ENCODE measurements around the gene CNDP2. TPM values are rescaled to one million over a fixed set of nuclear protein-coding genes. Genes with fewer than 3 reads are reported as not detected.

Gene CNDP2
- total RNA-seq, 2 experiments from 2014 or later, result 201 to 207 TPM

DNA sequence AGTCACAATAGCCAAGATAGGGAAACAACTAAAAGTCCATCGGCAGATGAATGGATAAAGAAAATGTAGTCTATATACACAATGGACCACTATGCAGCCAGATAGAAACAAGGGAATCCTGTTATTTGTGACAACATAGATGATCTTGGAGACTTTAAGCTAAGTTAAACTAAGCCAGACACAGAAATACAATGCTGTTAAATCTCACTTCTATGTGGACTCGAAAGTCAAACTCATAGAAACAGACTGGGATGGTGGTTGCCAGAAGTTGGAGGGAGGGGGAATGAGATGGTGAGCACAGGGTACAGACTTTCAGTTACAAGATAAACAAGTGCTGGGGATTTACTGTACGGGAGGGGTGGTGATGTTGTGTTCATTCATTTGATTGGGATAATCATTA lies 32.8 kb downstream of the CNDP2 start:
- no peak for DNase-seq
- H3K9me3 Mint-ChIP-seq, result no peaks in the 10 kb centered on the region
- peaks cover 4% of the 10 kb centered on the region for H3K27me3 Mint-ChIP-seq
- H3K4me1 Mint-ChIP-seq, result no peaks in the 10 kb centered on the region
- peaks cover 5% of the 10 kb centered on the region for H3K36me3 Mint-ChIP-seq
- H3K27ac Mint-ChIP-seq, result no peak overlapping the region
- no peak overlapping the region for H3K4me3 Mint-ChIP-seq

DNA sequence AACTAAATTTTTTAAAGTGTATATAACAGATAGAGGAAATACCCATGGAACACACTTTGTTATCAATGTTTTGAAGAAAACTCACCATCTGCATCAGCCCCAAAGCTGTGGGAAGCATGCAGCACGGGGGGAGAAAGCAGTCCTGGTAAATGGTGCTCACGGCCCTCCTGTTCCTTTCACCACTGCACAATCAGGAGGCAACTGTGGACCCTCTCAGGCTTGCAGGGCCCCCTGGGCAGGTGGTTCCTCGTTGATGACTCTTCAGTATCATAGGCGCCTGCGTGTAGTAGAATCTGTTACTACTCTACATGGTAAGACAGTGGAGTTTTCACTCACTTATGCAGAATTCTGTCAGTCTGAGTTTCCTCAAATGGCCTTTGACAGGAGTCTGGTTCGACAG lies 33.2 kb downstream of the CNDP2 start:
- no peak overlapping the region for H3K27ac Mint-ChIP-seq
- H3K36me3 Mint-ChIP-seq, result peaks cover 1% of the 10 kb centered on the region
- H3K4me3 Mint-ChIP-seq, result no peak overlapping the region
- H3K27me3 Mint-ChIP-seq, result peaks cover 4% of the 10 kb centered on the region
- H3K9me3 Mint-ChIP-seq, result no peaks in the 10 kb centered on the region
- no peak for DNase-seq
- H3K4me1 Mint-ChIP-seq, result no peaks in the 10 kb centered on the region

DNA sequence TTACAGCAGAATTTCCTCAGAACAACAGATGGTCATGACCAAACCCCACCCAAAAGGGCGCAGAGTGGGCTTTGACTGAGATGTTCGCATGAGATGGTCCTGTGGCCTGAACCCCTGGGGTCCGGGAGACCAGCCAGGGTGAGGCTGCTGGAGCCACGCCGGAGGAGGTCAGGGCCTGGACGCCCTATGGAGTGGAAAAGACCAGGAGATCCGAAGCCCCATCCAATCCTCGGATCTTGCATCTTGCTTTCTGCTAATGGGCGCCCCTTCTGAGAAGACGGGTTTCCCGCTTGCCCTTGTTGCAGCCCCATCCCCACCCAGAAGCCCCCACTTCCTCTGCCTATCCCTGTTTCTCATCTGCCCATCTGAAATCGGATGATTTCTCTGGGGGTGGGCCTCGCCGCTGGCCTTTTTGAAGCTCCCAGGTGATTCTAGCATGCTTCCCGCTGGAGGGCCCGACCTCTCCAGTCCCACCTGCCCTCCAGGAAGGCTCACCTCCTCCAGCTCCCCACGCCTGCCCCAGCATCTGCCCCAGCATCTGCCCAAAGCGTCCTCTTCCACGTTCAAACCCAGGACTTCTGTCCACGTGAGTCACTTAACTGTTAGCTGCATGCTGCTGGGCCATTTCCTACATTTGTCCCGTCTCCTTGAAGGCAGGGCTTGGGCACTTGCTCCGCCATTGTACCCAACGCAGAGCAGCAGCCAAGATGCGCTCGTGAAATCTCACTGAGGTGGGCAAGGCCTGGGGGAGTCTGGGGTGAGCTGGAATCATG lies 33.8 kb downstream of the CNDP2 start:
- DNase-seq, result no peak
- Mint-ChIP-seq H3K4me1 (no peaks in the 10 kb centered on the region), H3K27me3 (peaks cover 4% of the 10 kb centered on the region), H3K4me3 (no peak overlapping the region), H3K36me3 (no peaks in the 10 kb centered on the region), H3K27ac (no peak overlapping the region), H3K9me3 (no peaks in the 10 kb centered on the region)

DNA sequence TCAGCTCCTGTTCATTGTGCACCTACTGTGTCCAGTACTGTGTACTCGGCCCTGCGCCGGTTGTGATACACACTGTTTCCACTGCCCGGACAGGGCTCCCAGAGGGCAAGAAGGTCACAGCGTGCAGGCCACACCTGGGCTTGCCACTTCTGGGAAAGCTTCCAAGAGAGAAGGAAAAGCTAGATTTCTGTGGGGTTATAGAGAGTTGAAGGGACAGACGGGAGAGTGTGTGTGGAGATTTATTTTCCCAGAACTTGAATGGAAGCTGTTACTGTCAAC lies 34.4 kb downstream of the CNDP2 start:
- DNase-seq, result no peak
- Mint-ChIP-seq H3K27me3 (peaks cover 4% of the 10 kb centered on the region), H3K4me1 (no peaks in the 10 kb centered on the region), H3K27ac (no peak overlapping the region), H3K4me3 (no peak overlapping the region), H3K36me3 (no peaks in the 10 kb centered on the region), H3K9me3 (no peaks in the 10 kb centered on the region)

DNA sequence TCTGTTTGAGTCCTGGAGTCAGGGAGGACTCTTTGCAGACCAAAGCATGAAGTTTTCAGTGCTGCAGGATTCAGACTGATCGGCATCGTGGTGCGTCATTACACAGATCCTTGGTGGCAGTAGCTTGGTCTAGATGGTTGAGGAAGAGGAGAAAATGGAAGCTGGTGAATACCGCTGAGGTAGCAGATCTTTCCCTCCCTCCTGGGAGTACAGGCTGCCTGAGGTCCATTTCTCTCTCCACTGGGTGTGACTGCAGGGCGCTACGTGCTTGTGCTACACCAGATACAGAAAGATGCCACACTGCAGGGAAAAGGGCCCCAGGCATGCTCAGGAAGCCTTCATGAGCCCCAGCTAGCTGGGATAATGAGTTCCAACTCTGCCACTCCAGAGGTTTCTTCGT lies 34.9 kb downstream of the CNDP2 start:
- Mint-ChIP-seq H3K4me1 (no peaks in the 10 kb centered on the region), H3K4me3 (no peak overlapping the region), H3K36me3 (no peaks in the 10 kb centered on the region), H3K27me3 (peaks cover 4% of the 10 kb centered on the region), H3K9me3 (no peaks in the 10 kb centered on the region), H3K27ac (no peak overlapping the region)
- no peak for DNase-seq

DNA sequence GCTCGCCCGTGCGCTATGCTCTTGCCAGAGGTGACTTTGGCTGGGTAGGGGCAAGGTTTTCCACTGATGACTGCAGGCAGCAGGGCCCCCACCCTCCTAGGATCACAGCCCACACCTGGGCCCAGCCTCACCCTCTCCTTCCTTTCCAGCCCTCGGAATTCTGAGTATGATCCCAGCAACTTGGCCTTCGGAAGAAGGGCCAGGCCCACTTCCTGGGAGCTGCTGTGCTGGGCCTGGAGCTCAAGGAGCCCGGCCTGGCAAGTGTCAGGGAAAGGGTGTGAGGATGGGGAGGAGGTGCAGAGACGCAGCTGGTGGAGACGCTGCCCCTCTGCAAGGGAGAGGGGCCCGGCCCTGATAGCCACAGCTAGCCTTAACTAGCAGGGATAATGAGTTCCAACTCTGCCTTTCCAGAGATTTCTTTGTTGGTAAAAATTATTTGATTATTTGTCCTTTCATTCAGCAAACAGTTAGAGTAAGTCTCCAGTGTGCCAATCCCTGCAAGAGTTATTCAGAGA lies 36.4 kb downstream of the CNDP2 start:
- no peak overlapping the region for H3K4me3 Mint-ChIP-seq

DNA sequence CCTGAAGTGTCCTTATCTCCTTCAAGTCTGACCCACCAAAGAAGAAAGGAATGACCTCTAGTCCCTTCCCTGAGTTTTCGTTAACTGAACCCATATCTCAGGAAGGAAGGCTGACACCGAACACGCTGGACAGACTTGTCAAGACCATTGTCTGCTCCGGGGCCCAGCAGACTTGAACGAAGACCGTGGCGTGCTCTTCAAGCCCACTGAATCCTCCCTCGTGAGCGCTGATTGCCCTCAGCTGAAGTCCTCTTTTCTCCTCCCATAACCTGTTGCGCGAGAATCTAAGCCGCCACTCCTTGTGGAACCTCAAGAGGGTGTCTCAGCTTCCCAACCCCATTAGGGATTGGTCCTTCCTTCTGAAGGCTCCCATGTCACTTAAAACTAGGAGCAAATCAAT lies 37.5 kb downstream of the CNDP2 start:
- Mint-ChIP-seq H3K4me3 (no peak overlapping the region), H3K27me3 (peaks cover 4% of the 10 kb centered on the region), H3K4me1 (no peaks in the 10 kb centered on the region), H3K27ac (no peak overlapping the region), H3K36me3 (no peaks in the 10 kb centered on the region), H3K9me3 (no peaks in the 10 kb centered on the region)
- DNase-seq, result no peak

More for the DNA sequence above, 36.4 kb downstream of the CNDP2 start:
- Mint-ChIP-seq H3K36me3 (no peaks in the 10 kb centered on the region), H3K9me3 (no peaks in the 10 kb centered on the region), H3K27ac (no peak overlapping the region), H3K27me3 (peaks cover 4% of the 10 kb centered on the region), H3K4me1 (no peaks in the 10 kb centered on the region)
- no peak for DNase-seq

DNA sequence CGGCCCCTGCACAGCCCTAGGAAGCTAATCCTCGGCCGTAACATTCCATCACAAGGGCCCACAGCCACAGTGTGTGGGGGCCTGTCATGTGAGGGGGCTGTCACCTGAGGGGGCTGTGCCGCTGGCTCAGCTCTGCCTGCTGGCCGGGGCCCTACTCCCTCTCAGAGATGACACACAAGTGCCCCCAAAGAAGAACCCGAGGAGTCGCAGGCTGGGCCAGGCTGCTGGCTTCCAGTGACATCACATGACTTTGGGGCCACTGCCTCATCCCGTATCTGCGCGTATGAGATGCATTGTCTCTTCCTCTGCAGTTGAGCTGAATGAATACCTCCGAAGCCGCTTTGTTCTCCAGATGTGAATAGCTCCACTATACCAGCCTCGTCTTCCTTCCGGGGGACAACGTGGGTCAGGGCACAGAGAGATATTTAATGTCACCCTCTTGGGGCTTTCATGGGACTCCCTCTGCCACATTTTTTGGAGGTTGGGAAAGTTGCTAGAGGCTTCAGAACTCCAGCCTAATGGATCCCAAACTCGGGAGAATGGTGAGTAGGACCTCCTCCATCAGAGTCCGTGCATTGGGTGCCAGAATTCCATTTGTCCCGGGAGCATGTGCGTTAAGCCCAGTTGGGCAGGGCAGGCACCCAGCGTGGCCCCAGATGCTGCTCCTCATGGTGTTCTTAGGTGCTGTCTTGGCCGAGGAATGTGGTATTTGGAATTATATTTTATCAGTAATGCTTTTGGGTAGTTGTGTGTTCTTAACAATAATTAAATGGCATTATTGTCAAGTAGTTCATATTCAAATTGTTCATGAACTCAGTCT lies 38.2 kb downstream of the CNDP2 start, which contains the start of gene CNDP1:
CNDP1 (plus strand) TSS at position 351 of the 820 bp plus-strand sequence; CDS start at position 519, 168 bp downstream.
- Mint-ChIP-seq H3K4me3 (no peak within 1 kb of the TSS), H3K27ac (no peak within 1 kb of the TSS), H3K9me3 (no peaks in the 10 kb centered on the region), H3K36me3 (no peaks in the 10 kb centered on the region), H3K27me3 (peaks cover 4% of the 10 kb centered on the region), H3K4me1 (no peaks in the 10 kb centered on the region)
- no peak for DNase-seq

DNA sequence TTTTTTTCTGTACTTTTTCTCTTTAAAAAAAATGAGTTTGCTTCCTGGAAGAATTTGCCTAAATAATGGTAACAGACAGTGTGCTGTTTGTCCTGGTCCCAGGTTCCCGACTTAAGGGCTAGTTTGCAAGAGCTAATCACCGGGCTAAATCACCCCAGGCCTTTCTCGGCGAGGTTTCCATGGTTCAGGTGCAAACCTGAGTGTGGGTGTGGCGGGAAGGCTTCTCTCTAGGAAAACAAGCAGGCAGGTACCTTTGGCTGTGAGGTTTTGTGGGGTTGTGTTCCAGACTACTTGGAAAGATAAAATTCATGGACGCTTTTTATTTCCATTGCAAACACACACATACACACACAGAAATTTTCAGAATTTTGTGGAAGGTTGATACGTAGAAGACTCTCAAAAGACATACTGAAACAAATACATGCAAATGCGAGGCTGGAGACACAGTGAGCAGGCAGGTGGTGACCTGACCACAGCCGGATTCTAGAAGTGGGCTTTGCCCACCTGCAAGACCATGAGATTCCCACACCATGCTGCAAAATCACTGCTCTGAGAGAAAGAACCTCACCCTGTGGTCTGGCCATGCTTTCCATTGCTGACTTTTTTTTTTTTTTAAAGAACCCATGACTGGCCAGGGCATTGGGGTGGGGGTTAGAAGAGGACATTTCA lies 39.0 kb downstream of the CNDP2 start:
- Mint-ChIP-seq H3K4me3 (no peak overlapping the region), H3K9me3 (no peaks in the 10 kb centered on the region), H3K36me3 (no peaks in the 10 kb centered on the region), H3K27ac (no peak overlapping the region), H3K4me1 (no peaks in the 10 kb centered on the region), H3K27me3 (peaks cover 4% of the 10 kb centered on the region)
- no peak for DNase-seq

DNA sequence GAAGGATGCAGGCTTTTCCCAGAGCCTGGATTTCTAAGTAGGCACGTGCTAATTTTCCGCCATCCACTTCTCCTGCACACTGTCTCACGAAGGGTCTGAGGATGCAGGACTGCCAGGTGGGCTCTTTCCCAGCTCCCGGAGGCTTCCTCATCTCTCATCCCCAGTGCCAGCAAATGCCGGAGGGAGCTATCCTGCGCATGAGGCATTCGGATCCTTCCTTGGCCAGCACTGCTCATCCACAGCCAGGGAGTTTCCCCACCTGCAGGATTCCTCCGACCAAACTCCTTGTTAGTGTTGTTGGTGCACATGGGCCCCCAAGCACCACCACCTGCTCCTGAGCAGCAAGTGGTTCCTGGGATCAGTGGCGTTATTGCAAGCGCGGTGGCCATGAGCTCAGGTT lies 43.1 kb downstream of the CNDP2 start:
- Mint-ChIP-seq H3K9me3 (no peaks in the 10 kb centered on the region), H3K4me1 (no peaks in the 10 kb centered on the region), H3K36me3 (no peaks in the 10 kb centered on the region)

DNA sequence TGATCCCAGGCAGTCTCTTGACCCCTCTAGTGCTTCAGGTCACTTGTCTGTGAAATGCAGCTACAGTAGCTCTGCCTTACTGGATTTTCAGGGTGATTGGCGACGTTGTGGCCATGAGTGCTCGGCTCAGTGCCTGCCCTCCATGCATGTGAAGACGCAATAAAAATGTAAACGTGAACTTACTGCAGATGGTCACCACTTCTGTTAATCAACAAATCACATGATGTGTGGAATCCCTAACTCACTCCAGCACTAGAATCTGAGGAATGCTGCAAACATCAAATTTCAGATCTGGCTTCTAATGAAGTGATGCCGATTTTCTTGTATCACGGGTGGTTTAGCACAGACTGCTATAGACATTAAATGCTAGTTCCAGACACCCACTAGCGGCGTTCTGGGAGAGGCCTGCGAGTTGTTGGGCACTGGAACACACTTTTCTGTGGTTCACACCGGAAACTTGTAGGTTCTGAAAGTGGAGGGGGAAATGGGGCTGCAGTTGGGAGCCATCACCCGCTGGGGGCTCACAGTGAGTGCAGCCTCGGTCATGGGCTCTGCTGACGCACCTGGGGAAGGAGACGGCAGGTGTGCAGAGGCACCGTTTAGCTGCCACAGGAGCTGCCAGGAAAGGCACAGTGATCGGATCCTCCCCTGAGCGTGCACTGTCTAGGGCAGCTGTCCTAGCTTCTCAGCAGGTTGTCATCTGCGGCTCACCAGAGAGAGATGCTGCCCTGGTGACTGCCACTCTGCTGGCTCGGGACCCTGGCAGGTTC lies 44.7 kb downstream of the CNDP2 start:
- DNase-seq, result no peak
- Mint-ChIP-seq H3K27ac (no peak overlapping the region), H3K4me3 (no peak overlapping the region), H3K9me3 (no peaks in the 10 kb centered on the region), H3K27me3 (no peaks in the 10 kb centered on the region), H3K36me3 (no peaks in the 10 kb centered on the region), H3K4me1 (no peaks in the 10 kb centered on the region)

More for the DNA sequence above, 43.1 kb downstream of the CNDP2 start:
- Mint-ChIP-seq H3K4me3 (no peak overlapping the region), H3K27me3 (no peaks in the 10 kb centered on the region), H3K27ac (no peak overlapping the region)
- DNase-seq, result no peak

DNA sequence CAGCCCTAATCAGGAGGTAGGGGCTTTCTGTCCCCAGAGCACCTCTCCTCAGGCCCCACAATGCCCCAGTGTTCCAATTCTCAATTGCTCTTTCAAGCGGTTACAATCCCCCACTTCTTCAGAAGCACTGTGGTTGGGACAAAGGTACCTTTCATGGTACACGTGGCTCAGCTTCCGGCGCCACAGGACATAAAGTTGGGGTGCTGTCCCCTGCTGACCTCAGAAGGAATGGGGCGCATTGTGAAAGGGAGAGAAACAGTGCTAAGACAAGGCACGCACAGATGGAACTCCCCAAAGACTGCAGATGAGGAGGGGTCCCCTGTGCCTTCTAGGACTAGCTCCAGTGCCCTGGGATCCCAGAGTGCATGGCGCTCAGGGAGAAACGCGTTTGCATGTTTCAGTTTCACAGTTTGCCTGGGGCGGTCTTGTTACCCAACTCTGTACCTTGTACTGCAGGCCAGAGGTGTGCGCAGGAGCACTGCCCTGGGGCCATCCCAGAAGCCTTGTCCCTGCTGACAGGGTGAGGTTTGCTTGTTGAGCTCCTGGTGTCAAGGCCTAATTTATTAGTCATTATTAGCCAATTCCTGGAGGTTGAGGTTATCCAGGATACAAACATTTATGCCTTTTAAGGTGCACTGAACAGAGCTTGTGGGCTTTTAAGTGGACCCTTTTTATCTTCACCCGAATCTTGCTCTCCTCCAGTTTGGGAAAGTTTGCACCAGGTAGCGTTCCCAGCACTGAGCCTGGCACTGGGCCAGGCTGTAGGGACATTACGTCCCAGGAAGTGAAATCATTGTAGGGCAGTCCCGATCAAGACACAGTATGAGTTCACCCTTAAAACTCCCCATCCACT lies 45.8 kb downstream of the CNDP2 start:
- Mint-ChIP-seq H3K27me3 (no peaks in the 10 kb centered on the region), H3K4me1 (no peaks in the 10 kb centered on the region), H3K9me3 (no peaks in the 10 kb centered on the region), H3K27ac (no peak overlapping the region), H3K4me3 (no peak overlapping the region), H3K36me3 (no peaks in the 10 kb centered on the region)
- DNase-seq, result no peak

DNA sequence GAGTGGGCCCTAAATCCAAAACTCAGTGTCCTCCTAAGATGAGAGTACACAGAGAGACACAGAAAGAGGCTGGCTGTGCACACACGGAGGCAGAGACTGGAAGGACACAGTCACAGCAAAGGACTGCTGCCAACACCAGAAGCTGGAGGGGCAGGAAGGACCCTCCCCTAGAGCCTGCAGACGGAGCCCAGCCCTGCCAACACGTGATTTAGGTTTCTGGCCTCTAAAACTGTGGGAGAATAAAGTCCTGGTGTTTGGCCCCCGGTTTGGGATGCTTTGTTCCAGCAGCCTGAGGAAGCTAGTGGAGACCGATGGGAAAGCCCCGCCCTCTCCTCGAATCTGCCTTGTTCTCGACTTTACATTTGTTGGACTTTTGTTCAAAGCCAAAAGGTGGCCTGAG lies 48.7 kb downstream of the CNDP2 start:
- no peak for DNase-seq
- peaks cover 12% of the 10 kb centered on the region for H3K9me3 Mint-ChIP-seq
- H3K4me1 Mint-ChIP-seq, result no peaks in the 10 kb centered on the region
- H3K4me3 Mint-ChIP-seq, result no peak overlapping the region
- no peak overlapping the region for H3K27ac Mint-ChIP-seq
- H3K36me3 Mint-ChIP-seq, result no peaks in the 10 kb centered on the region
- H3K27me3 Mint-ChIP-seq, result no peaks in the 10 kb centered on the region

DNA sequence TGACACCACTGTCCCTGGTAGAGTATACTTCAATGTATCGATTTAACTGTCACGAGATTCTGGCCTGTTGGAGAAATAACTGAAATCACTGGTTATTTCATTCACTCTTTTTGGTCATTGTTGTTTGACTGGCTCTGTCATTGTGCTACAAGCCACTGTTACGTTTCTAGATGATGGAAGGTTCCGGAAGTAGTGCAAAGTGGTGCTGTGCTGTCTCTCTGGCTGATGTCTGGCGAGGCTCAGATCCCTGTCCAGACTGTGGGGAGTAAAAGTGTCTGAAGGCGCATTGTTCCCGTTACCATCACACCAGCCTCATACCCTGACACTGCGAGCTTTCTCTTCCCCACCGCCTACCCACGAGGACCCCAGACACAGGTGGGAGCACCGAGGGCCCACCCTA lies 49.8 kb downstream of the CNDP2 start:
- H3K27ac Mint-ChIP-seq, result no peak overlapping the region
- peaks cover 12% of the 10 kb centered on the region for H3K9me3 Mint-ChIP-seq
- DNase-seq, result no peak

More for the DNA sequence above, 49.8 kb downstream of the CNDP2 start:
- Mint-ChIP-seq H3K4me1 (no peaks in the 10 kb centered on the region), H3K36me3 (no peaks in the 10 kb centered on the region), H3K4me3 (no peak overlapping the region), H3K27me3 (no peaks in the 10 kb centered on the region)

Measured in activated naive CD8-positive, alpha-beta T cell treated with anti-CD3 and anti-CD28 coated beads for 36 hours (primary cell).